ENCODE results near the gene CC2D2A. TPM values are rescaled to one million over a fixed set of nuclear protein-coding genes. Genes with fewer than 3 reads are reported as not detected.

Gene CC2D2A
- total and polyA plus RNA-seq, 2 of the 13 experiments (the other 11 are each of a cell fraction or from before 2014, with no cell fraction given) = 4.2 to 7.2 TPM

- no peak overlapping the region for H3K9ac ChIP-seq (ENCODE audit: insufficient read depth, low read depth, low read length)
- in situ Hi-C loops (cut with HindIII; ENCODE audit: extremely low pct_ligation_motif_present, low pct_unique_long_range_greater_than_20kb) = no loop called here
- no peaks in the 10 kb centered on the region for H3K79me2 ChIP-seq (ENCODE audit: insufficient read depth, low read length)
- H3K27ac ChIP-seq (ENCODE audit: extremely low read length, insufficient read depth, low read length) = no peak overlapping the region
- ChIA-PET POLR2A (no interaction called here), CTCF (ENCODE audit: low intra/inter-chr PET ratio, low total read pairs) (no interaction called here)
- H4K20me1 ChIP-seq (ENCODE audit: insufficient read depth, low read length) = no peaks in the 10 kb centered on the region
- intact Hi-C loops (cut with micrococcal nuclease; ENCODE audit: unreplicated experiment) = loop anchor here (10.0 kb wide), 1 partner anchor 1748 kb away; no protein-coding TSS in a partner anchor
- DNase-seq (ENCODE audit: low spot score) = no peak
- TF ChIP-seq RELA (CRISPR knock-in tag; IDR thresholded peaks at IDR 0.05) = no peak
- TF ChIP-seq HNRNPH1 (optimal IDR thresholded peaks at IDR 0.05; ENCODE audit: low read depth, low read length) = no peak
- TF ChIP-seq MTF2 (CRISPR knock-in tag; IDR thresholded peaks at IDR 0.05; ENCODE audit: borderline replicate concordance) = no peak
- no peak for TF ChIP-seq ZGPAT (CRISPR knock-in tag; IDR thresholded peaks at IDR 0.05)
- no peak for TF ChIP-seq SMARCE1 (IDR thresholded peaks at IDR 0.05; ENCODE audit: borderline replicate concordance)
- TF ChIP-seq ZKSCAN5 (CRISPR knock-in tag; IDR thresholded peaks at IDR 0.05) = no peak
- TF ChIP-seq SCMH1 (CRISPR knock-in tag; IDR thresholded peaks at IDR 0.05; ENCODE audit: borderline replicate concordance) = no peak
- H3K4me3 ChIP-seq (replicated peaks in 1 of 3; ENCODE audit: insufficient read depth in 1 of 3, low read depth in 2 of 3, low read length in 3 of 3) = no peak overlapping the region
- FAIRE-seq = no peak
- H3K27me3 ChIP-seq (ENCODE audit: control insufficient read depth in 1 of 2, insufficient read depth in 2 of 2, low read length in 2 of 2) = no peaks in the 10 kb centered on the region
- 95% methylated on average over 3 of the region's 3 CpGs for WGBS (ENCODE audit: low lambda C conversion rate)
- ATAC-seq = no peak
- H3K4me1 ChIP-seq (ENCODE audit: insufficient read depth, low read length) = peaks cover under 1% of the 10 kb centered on the region; the same call in 1 of the 2 replicates
- no peak overlapping the region for H3K4me2 ChIP-seq (ENCODE audit: low read depth, low read length)
- BruUV-seq (replicated peaks) = no TSS peak
- no peaks in the 10 kb centered on the region for H3K9me3 ChIP-seq (ENCODE audit: low read length)
- H3K36me3 ChIP-seq (replicated peaks in 1 of 2; ENCODE audit: control insufficient read depth in 1 of 2, insufficient read depth in 2 of 2, low read length in 2 of 2) = 0 out of 5 replicates have a peak, but pooled peaks cover 0 to 4% of the 10 kb centered on the region in 2 experiments
- H2AFZ ChIP-seq (ENCODE audit: low read length) = no peak overlapping the region
These were observed 32.7 kb downstream of the CC2D2A start for GRCh38 chr4:15502384-15502783.

- H2AFZ ChIP-seq (ENCODE audit: low read length) = no peak overlapping the region
- no peak for TF ChIP-seq RBM39 (IDR thresholded peaks at IDR 0.05; ENCODE audit: low read depth, low read length, poor library complexity, severe bottlenecking)
- TF ChIP-seq DMTF1 (CRISPR knock-in tag; IDR thresholded peaks at IDR 0.05) = no peak
- no peak for TF ChIP-seq HNRNPUL1 (IDR thresholded peaks at IDR 0.05; ENCODE audit: low read depth, low read length)
- no peaks in the 10 kb centered on the region for H3K79me2 ChIP-seq (ENCODE audit: insufficient read depth, low read length)
- H4K20me1 ChIP-seq (ENCODE audit: insufficient read depth, low read length) = no peaks in the 10 kb centered on the region
- no peaks in the 10 kb centered on the region for H3K9me3 ChIP-seq (ENCODE audit: low read length)
- ChIA-PET CTCF (ENCODE audit: low intra/inter-chr PET ratio, low total read pairs) (no interaction called here), POLR2A (no interaction called here)
- ATAC-seq (no peak), DNase-seq (ENCODE audit: low spot score) (no peak), FAIRE-seq (no peak)
- no TSS peak for BruUV-seq (replicated peaks)
- in situ Hi-C loops (cut with HindIII; ENCODE audit: extremely low pct_ligation_motif_present, low pct_unique_long_range_greater_than_20kb) = no loop called here
- no peak overlapping the region for H3K4me3 ChIP-seq (replicated peaks in 1 of 3; ENCODE audit: insufficient read depth in 1 of 3, low read depth in 2 of 3, low read length in 3 of 3)
- peaks cover 6% of the 10 kb centered on the region; the same call in 1 of the 2 replicates for H3K4me1 ChIP-seq (ENCODE audit: insufficient read depth, low read length)
- no peaks in the 10 kb centered on the region for H3K27me3 ChIP-seq (ENCODE audit: control insufficient read depth in 1 of 2, insufficient read depth in 2 of 2, low read length in 2 of 2)
- no peak overlapping the region for H3K9ac ChIP-seq (ENCODE audit: insufficient read depth, low read depth, low read length)
- no peak overlapping the region for H3K27ac ChIP-seq (ENCODE audit: extremely low read length, insufficient read depth, low read length)
- no peak overlapping the region for H3K4me2 ChIP-seq (ENCODE audit: low read depth, low read length)
- intact Hi-C loops (cut with micrococcal nuclease; ENCODE audit: unreplicated experiment) = loop anchor here (10.0 kb wide), 1 partner anchor 1749 kb away; no protein-coding TSS in a partner anchor
- WGBS (ENCODE audit: low lambda C conversion rate) = 96% methylated on average over 1 of the region's 1 CpG
- H3K36me3 ChIP-seq (replicated peaks in 1 of 2; ENCODE audit: control insufficient read depth in 1 of 2, insufficient read depth in 2 of 2, low read length in 2 of 2) = 0 out of 5 replicates have a peak, but pooled peaks cover 0 to 4% of the 10 kb centered on the region in 2 experiments
These were observed 34.4 kb downstream of the CC2D2A start for GRCh38 chr4:15504041-15504440.
